Embryonic facial prominence (tissue), 1 donor: ENCODE results near the gene C4A.
A peak's percentile ranks its signal among the peaks of the same experiment; 100 is the strongest.
"Not testable (repeated sequence)": the region's sequence is repeated elsewhere in the genome, so short reads cannot be mapped to it uniquely, and the experiment has no call there.

Experiments
- DNase-seq: peaks from one replicate; pipeline ENCODE4 v3.0.0-alpha.2; 2016; ENCODE audit errors: extremely low spot score

Gene C4A

GRCh38 chr6:31958741-31959739 is 22.8 kb upstream of the C4A start, which contains the start of the genes NELFE and SKIC2:
Gene NELFE, minus strand, starts transcription at chr6:31958971. Its CDS starts 525 bp downstream, at chr6:31958446.
Gene SKIC2, plus strand, starts transcription at chr6:31959175. Its CDS starts 18 bp downstream, at chr6:31959193.
- peak; percentile 96 for DNase-seq

GRCh38 chr6:31961616-31962015 is 20.2 kb upstream of the C4A start:
- no peak for DNase-seq

GRCh38 chr6:31963921-31964320 is 17.9 kb upstream of the C4A start:
- DNase-seq: no peak

- no peak for DNase-seq
These were observed 16.2 kb upstream of the C4A start for GRCh38 chr6:31965700-31966099.

- no peak for DNase-seq
These were observed 15.4 kb upstream of the C4A start for GRCh38 chr6:31966506-31966905.

GRCh38 chr6:31966997-31967925 is 14.6 kb upstream of the C4A start:
- DNase-seq: no peak

- DNase-seq: no peak
These were observed 13.9 kb upstream of the C4A start for GRCh38 chr6:31967926-31968320.

GRCh38 chr6:31968326-31968725 is 13.5 kb upstream of the C4A start:
- no peak for DNase-seq

GRCh38 chr6:31968791-31969711 is 12.8 kb upstream of the C4A start:
- DNase-seq: no peak

- no peak for DNase-seq
These were observed 11.9 kb upstream of the C4A start for GRCh38 chr6:31969712-31970603.

- DNase-seq: no peak
These were observed 11.1 kb upstream of the C4A start for GRCh38 chr6:31970604-31971271.

GRCh38 chr6:31971279-31971992 is 10.4 kb upstream of the C4A start:
- no peak for DNase-seq

- DNase-seq: peak; percentile 96
These were observed 9.7 kb upstream of the C4A start, which contains the start of gene DXO for GRCh38 chr6:31971993-31972708. Gene DXO, minus strand, starts transcription at chr6:31972138. Its CDS starts 463 bp downstream, at chr6:31971675.

- DNase-seq: no peak
These were observed 9.0 kb upstream of the C4A start for GRCh38 chr6:31972709-31973350.

- not testable (repeated sequence) for DNase-seq
These were observed 5.8 kb upstream of the C4A start for GRCh38 chr6:31976065-31976464.

GRCh38 chr6:31977816-31978431 is 3.9 kb upstream of the C4A start:
- DNase-seq: no peak

- DNase-seq: no peak
These were observed 3.0 kb upstream of the C4A start for GRCh38 chr6:31978831-31979230.
